A549 (cell line): ENCODE data around the gene MUC15.

ENCODE experiments used
- CBX8 ChIP-seq: fragments of 200-600 bp; sonication (generic); IDR thresholded peaks from 2 replicates; pipeline ENCODE4 v1.6.1; 2016
- CTCF ChIP-seq: fragments of >200 bp; sonication (Bioruptor Twin); formaldehyde crosslinking; IDR thresholded peaks from 3 replicates; pipeline ENCODE4 v1.5.1; 2016
- ZSCAN20 ChIP-seq: fragments of 250-450 bp; sonication (Bioruptor Pico); IDR thresholded peaks from 2 replicates; pipeline ENCODE4 v1.8.0; 2022; ENCODE audit warnings: mild to moderate bottlenecking, moderate library complexity
- TF ChIP-seq, protein P1 (sequence below): fragments of 200-600 bp; sonication (generic); IDR thresholded peaks from 2 replicates; pipeline ENCODE4 v1.6.1; 2016; ENCODE audit warnings: antibody characterized with exemption, mild to moderate bottlenecking, moderate library complexity

DNA sequence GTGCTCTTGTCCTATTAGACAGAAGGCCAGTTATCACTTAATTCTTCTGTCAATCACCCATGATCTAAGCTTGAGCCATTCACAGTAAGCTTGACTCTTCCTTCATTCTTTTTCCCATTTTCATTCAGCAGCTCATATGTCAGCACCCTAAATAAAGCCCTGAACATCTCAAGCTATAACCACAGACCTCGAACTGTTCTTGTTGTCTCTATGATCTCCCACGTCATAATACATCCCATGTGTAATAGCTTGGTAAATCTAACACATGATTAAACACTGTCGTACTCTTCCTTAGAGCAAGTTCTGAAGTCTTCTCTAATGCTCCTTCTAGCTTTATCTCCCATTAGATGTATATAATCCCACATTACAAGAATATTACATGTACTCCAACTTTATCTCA is 14.4 kb downstream of the MUC15 start:
- TF ChIP-seq ZSCAN20 (CRISPR knock-in tag) (no peak), CTCF (no peak), CBX8 (no peak)
- TF ChIP-seq, protein P1, sequence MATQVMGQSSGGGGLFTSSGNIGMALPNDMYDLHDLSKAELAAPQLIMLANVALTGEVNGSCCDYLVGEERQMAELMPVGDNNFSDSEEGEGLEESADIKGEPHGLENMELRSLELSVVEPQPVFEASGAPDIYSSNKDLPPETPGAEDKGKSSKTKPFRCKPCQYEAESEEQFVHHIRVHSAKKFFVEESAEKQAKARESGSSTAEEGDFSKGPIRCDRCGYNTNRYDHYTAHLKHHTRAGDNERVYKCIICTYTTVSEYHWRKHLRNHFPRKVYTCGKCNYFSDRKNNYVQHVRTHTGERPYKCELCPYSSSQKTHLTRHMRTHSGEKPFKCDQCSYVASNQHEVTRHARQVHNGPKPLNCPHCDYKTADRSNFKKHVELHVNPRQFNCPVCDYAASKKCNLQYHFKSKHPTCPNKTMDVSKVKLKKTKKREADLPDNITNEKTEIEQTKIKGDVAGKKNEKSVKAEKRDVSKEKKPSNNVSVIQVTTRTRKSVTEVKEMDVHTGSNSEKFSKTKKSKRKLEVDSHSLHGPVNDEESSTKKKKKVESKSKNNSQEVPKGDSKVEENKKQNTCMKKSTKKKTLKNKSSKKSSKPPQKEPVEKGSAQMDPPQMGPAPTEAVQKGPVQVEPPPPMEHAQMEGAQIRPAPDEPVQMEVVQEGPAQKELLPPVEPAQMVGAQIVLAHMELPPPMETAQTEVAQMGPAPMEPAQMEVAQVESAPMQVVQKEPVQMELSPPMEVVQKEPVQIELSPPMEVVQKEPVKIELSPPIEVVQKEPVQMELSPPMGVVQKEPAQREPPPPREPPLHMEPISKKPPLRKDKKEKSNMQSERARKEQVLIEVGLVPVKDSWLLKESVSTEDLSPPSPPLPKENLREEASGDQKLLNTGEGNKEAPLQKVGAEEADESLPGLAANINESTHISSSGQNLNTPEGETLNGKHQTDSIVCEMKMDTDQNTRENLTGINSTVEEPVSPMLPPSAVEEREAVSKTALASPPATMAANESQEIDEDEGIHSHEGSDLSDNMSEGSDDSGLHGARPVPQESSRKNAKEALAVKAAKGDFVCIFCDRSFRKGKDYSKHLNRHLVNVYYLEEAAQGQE, result no peak
